Muscle of leg (tissue), 11 donors: ENCODE results near the gene ANKRD10. TPM values are rescaled to one million over a fixed set of nuclear protein-coding genes. Genes with fewer than 3 reads are reported as not detected.

Experiments used
- DNase-seq: peaks from one replicate; pipeline ENCODE4 v3.0.0; 2013
- H3K27ac ChIP-seq: one replicate; pipeline ENCODE4 v1.5.1; 2013; ENCODE audit warnings: mild to moderate bottlenecking, low read length, control low read depth
- H3K27me3 ChIP-seq: one replicate; pipeline ENCODE4 v1.6.1; 2013; ENCODE audit warnings: low read length; ENCODE audit not compliant: control insufficient read depth, insufficient read depth
- H3K36me3 ChIP-seq: one replicate; pipeline ENCODE4 v1.6.1; 2013; ENCODE audit warnings: low read length; ENCODE audit not compliant: control insufficient read depth, insufficient read depth
- H3K4me1 ChIP-seq: one replicate; pipeline ENCODE4 v1.6.1; 2013; ENCODE audit warnings: low read length; ENCODE audit not compliant: control insufficient read depth, insufficient read depth
- H3K4me3 ChIP-seq: one replicate; pipeline ENCODE4 v1.5.1; 2013; ENCODE audit warnings: low read length, control low read depth
- H3K9me3 ChIP-seq: replicated peaks from 2 replicates; pipeline ENCODE4 v1.6.1; 2013; ENCODE audit warnings: low read depth, low read length; ENCODE audit not compliant: control insufficient read depth
- WGBS: methylation state at CpG from one replicate; pipeline ENCODE4 v1.1.5; 2013; ENCODE audit warnings: missing lambda C conversion rate; ENCODE audit not compliant: insufficient coverage; 5-methylcytosine and 5-hydroxymethylcytosine counted together
- polyA plus RNA-seq, 8 donors: library from polyadenylated mRNA; unstranded; fragments of 120-200 nt; gene quantifications; one replicate each; pipeline versions ENCODE4 v1.2.1 to v1.2.3, GENCODE V29; 2013; ENCODE audit warnings: inconsistent platforms in 1 of 8, low replicate concordance in 1 of 8; ENCODE audit not compliant: insufficient read length in 8 of 8, insufficient read depth in 1 of 8
- total RNA-seq: library from RNA; stranded (reverse); fragments of 120-200 nt; gene quantifications from one replicate; pipeline ENCODE4 v1.2.4, GENCODE V29; 2013

The ANKRD10 gene
- total and polyA plus RNA-seq, 9 donors: 128 to 282 (median 177) TPM

GRCh38 chr13:110877737-110878258, 37.1 kb downstream of the ANKRD10 start:
- WGBS: no CpG with 5 or more reads among the region's 4 CpGs
- DNase-seq: no peak

GRCh38 chr13:110876609-110877008, 38.3 kb downstream of the ANKRD10 start:
- Histone ChIP-seq H3K27ac (no peak overlapping the region), H3K4me1 (peaks cover 5% of the 10 kb centered on the region), H3K27me3 (no peaks in the 10 kb centered on the region), H3K9me3 (no peaks in the 10 kb centered on the region), H3K4me3 (no peak overlapping the region), H3K36me3 (no peaks in the 10 kb centered on the region)
- DNase-seq: no peak
- 79% methylated on average over 2 of the region's 3 CpGs for WGBS

More at GRCh38 chr13:110877737-110878258, 37.1 kb downstream of the ANKRD10 start:
- no peak overlapping the region for H3K4me3 ChIP-seq
- no peak overlapping the region for H3K27ac ChIP-seq
- no peaks in the 10 kb centered on the region for H3K36me3 ChIP-seq
- H3K27me3 ChIP-seq: no peaks in the 10 kb centered on the region
- H3K9me3 ChIP-seq: no peaks in the 10 kb centered on the region
- peaks cover 5% of the 10 kb centered on the region for H3K4me1 ChIP-seq

GRCh38 chr13:110875241-110875640, 39.6 kb downstream of the ANKRD10 start:
- DNase-seq: no peak
- Histone ChIP-seq H3K4me1 (peaks cover 16% of the 10 kb centered on the region), H3K27ac (no peak overlapping the region), H3K4me3 (peak overlapping the region; percentile 32), H3K9me3 (no peaks in the 10 kb centered on the region), H3K27me3 (no peaks in the 10 kb centered on the region), H3K36me3 (no peaks in the 10 kb centered on the region)
- 60% methylated on average over 2 of the region's 8 CpGs for WGBS

GRCh38 chr13:110874508-110874960, 40.3 kb downstream of the ANKRD10 start:
- Histone ChIP-seq H3K4me1 (peaks cover 23% of the 10 kb centered on the region), H3K27me3 (peaks cover 2% of the 10 kb centered on the region), H3K9me3 (no peaks in the 10 kb centered on the region), H3K4me3 (peak overlapping the region; percentile 32), H3K36me3 (no peaks in the 10 kb centered on the region), H3K27ac (no peak overlapping the region)
- 2% methylated on average over 24 of the region's 32 CpGs for WGBS
- peak; percentile 90 for DNase-seq

- 65% methylated on average over 19 of the region's 19 CpGs for WGBS
These were observed 41.0 kb downstream of the ANKRD10 start for GRCh38 chr13:110873639-110874507.

GRCh38 chr13:110872768-110873638, 41.9 kb downstream of the ANKRD10 start:
- Histone ChIP-seq H3K4me1 (peaks cover 23% of the 10 kb centered on the region), H3K9me3 (no peaks in the 10 kb centered on the region), H3K4me3 (no peak overlapping the region), H3K27ac (no peak overlapping the region), H3K36me3 (no peaks in the 10 kb centered on the region), H3K27me3 (peaks cover 2% of the 10 kb centered on the region)
- DNase-seq: no peak
- 78% methylated on average over 35 of the region's 35 CpGs for WGBS

More at GRCh38 chr13:110873639-110874507, 41.0 kb downstream of the ANKRD10 start:
- Histone ChIP-seq H3K27ac (no peak overlapping the region), H3K36me3 (no peaks in the 10 kb centered on the region), H3K4me3 (peak overlapping the region; percentile 32), H3K9me3 (no peaks in the 10 kb centered on the region), H3K4me1 (peaks cover 23% of the 10 kb centered on the region), H3K27me3 (peaks cover 2% of the 10 kb centered on the region)
- DNase-seq: no peak

- Histone ChIP-seq H3K4me1 (peaks cover 23% of the 10 kb centered on the region), H3K36me3 (no peaks in the 10 kb centered on the region), H3K4me3 (no peak overlapping the region), H3K27ac (no peak overlapping the region), H3K9me3 (no peaks in the 10 kb centered on the region), H3K27me3 (peaks cover 2% of the 10 kb centered on the region)
- no peak for DNase-seq
- WGBS: 50% methylated on average over 12 of the region's 13 CpGs
These were observed 42.7 kb downstream of the ANKRD10 start for GRCh38 chr13:110872034-110872767.

GRCh38 chr13:110869805-110870706, 44.8 kb downstream of the ANKRD10 start:
- DNase-seq: peak; percentile 91
- H3K27ac ChIP-seq: peak overlapping the region; percentile 84
- peaks cover 20% of the 10 kb centered on the region for H3K4me1 ChIP-seq
- H3K27me3 ChIP-seq: peaks cover 2% of the 10 kb centered on the region
- peak overlapping the region; percentile 18 for H3K4me3 ChIP-seq
- 25% methylated on average over 29 of the region's 34 CpGs for WGBS
- H3K9me3 ChIP-seq: no peaks in the 10 kb centered on the region
- H3K36me3 ChIP-seq: no peaks in the 10 kb centered on the region
